Measurements from ENCODE around the gene ERRFI1. TPM values are rescaled to one million over a fixed set of nuclear protein-coding genes. Genes with fewer than 3 reads are reported as not detected.

Gene ERRFI1
- total RNA-seq, 1 donor: 106 TPM

- peak overlapping the region; percentile 82 for H3K4me3 ChIP-seq (ENCODE audit: low read depth, low read length)
- no peak for DNase-seq (ENCODE audit: low read depth)
- TF ChIP-seq CTCF (IDR thresholded peaks at IDR 0.05; ENCODE audit: insufficient read depth, low read length): no peak
Measured at GRCh38 chr1:7962014-7962335, 64.1 kb downstream of the ERRFI1 start.

Small RNA genes lying within 50 kb of the gene (small RNA-seq; reads per million reads assigned to genes)
- gene RF00019: not detected

Other genes starting within 250 kb of the ERRFI1 start
- 27.1 and 35.5 TPM in 2 replicates for gene PER3, start 242.0 kb downstream of the ERRFI1 start, total RNA-seq (ENCODE audit: low replicate concordance)
- not detected in 2 replicates for gene UTS2, start 173.2 kb downstream of the ERRFI1 start, total RNA-seq (ENCODE audit: low replicate concordance)
- gene TNFRSF9, start 85.5 kb downstream of the ERRFI1 start, total RNA-seq (ENCODE audit: low replicate concordance): under 0.01 and 0.90 TPM in 2 replicates
- 165 and 243 TPM in 2 replicates for gene PARK7, start 64.6 kb downstream of the ERRFI1 start, total RNA-seq (ENCODE audit: low replicate concordance)